Cardiac muscle cell (in vitro differentiated cells and primary cell): ENCODE measurements around the gene NAP1L2. TPM values are rescaled to one million over a fixed set of nuclear protein-coding genes. Genes with fewer than 3 reads are reported as not detected.

Experiments used
- DNase-seq, 2 donors: peaks; one replicate each; pipeline versions ENCODE4 v3.0.0 to v3.0.0-alpha.2; 2010 to 2017; ENCODE audit warnings: low read depth in 1 of 2, low spot score in 1 of 2
- H3K27ac ChIP-seq: fragments of 200-600 bp; sonication (generic); 2 replicates; pipeline ENCODE4 v1.5.1; 2016
- H3K27me3 ChIP-seq: fragments of 200-600 bp; sonication (generic); 2 replicates; pipeline ENCODE4 v1.6.0; 2016; ENCODE audit warnings: control low read depth
- H3K36me3 ChIP-seq: fragments of 200-600 bp; sonication (generic); 2 replicates; pipeline ENCODE4 v1.5.1; 2016; ENCODE audit warnings: control low read depth
- H3K4me1 ChIP-seq: fragments of 200-600 bp; sonication (generic); 2 replicates; pipeline ENCODE4 v1.8.1; 2017; ENCODE audit warnings: low read depth, mild to moderate bottlenecking, mixed run types
- H3K4me3 ChIP-seq: fragments of 200-600 bp; sonication (generic); 2 replicates; pipeline ENCODE4 v1.5.1; 2016; ENCODE audit warnings: mild to moderate bottlenecking
- H3K9me3 ChIP-seq: fragments of 200-600 bp; sonication (generic); 2 replicates; pipeline ENCODE4 v1.5.1; 2017; ENCODE audit warnings: low read depth, mild to moderate bottlenecking, control low read depth
- CTCF ChIP-seq: IDR thresholded peaks from 2 replicates; pipeline ENCODE4 v1.5.1; 2012; ENCODE audit warnings: low read depth, mild to moderate bottlenecking, low read length
- polyA plus RNA-seq: library from polyadenylated mRNA; unstranded; fragments of >200 nt; fragmentation: Nextera tagmentation; extraction: Ambion mirVana; gene quantifications from 2 replicates; pipeline ENCODE4 v1.2.1, GENCODE V29; 2016
- total RNA-seq: library from RNA; depleted of rRNA; stranded (reverse); fragments of >200 nt; gene quantifications from 2 replicates; pipeline ENCODE4 v1.2.3, GENCODE V29; 2016

The NAP1L2 gene, protein sequence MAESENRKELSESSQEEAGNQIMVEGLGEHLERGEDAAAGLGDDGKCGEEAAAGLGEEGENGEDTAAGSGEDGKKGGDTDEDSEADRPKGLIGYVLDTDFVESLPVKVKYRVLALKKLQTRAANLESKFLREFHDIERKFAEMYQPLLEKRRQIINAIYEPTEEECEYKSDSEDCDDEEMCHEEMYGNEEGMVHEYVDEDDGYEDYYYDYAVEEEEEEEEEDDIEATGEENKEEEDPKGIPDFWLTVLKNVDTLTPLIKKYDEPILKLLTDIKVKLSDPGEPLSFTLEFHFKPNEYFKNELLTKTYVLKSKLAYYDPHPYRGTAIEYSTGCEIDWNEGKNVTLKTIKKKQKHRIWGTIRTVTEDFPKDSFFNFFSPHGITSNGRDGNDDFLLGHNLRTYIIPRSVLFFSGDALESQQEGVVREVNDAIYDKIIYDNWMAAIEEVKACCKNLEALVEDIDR
- total RNA-seq: 7.5 and 8.8 TPM in 2 replicates
- 2.7 and 3.6 TPM in 2 replicates for polyA plus RNA-seq

GRCh38 chrX:73214426-73215094 is at the start of gene NAP1L2:
Gene NAP1L2, minus strand, starts transcription at chrX:73214851. Its CDS starts 359 bp downstream, at chrX:73214492.
- H3K27ac ChIP-seq: no peak within 1 kb of the TSS
- peak within 1 kb of the TSS; percentile 57 for H3K4me3 ChIP-seq
- no peak for TF ChIP-seq CTCF
- H3K4me1 ChIP-seq: no peaks in the 10 kb centered on the region
- peak; percentile 6 to 62 for DNase-seq
- no peaks in the 10 kb centered on the region for H3K9me3 ChIP-seq
- no peaks in the 10 kb centered on the region for H3K27me3 ChIP-seq
- no peaks in the 10 kb centered on the region for H3K36me3 ChIP-seq

- Histone ChIP-seq H3K27ac (no peak overlapping the region), H3K4me1 (no peaks in the 10 kb centered on the region), H3K27me3 (no peaks in the 10 kb centered on the region), H3K9me3 (no peaks in the 10 kb centered on the region), H3K4me3 (no peak overlapping the region), H3K36me3 (no peaks in the 10 kb centered on the region)
- DNase-seq: no peak
- TF ChIP-seq CTCF: no peak
Observed at GRCh38 chrX:73262991-73263390, 48.3 kb upstream of the NAP1L2 start.

GRCh38 chrX:73239242-73239641 is 24.6 kb upstream of the NAP1L2 start:
- Histone ChIP-seq H3K27ac (no peak overlapping the region), H3K4me3 (no peak overlapping the region), H3K36me3 (no peaks in the 10 kb centered on the region), H3K9me3 (no peaks in the 10 kb centered on the region), H3K4me1 (no peaks in the 10 kb centered on the region), H3K27me3 (no peaks in the 10 kb centered on the region)
- DNase-seq: no peak
- no peak for TF ChIP-seq CTCF

- H3K36me3 ChIP-seq: no peaks in the 10 kb centered on the region
- H3K9me3 ChIP-seq: no peaks in the 10 kb centered on the region
- TF ChIP-seq CTCF: no peak
- no peaks in the 10 kb centered on the region for H3K4me1 ChIP-seq
- no peak overlapping the region for H3K4me3 ChIP-seq
- no peaks in the 10 kb centered on the region for H3K27me3 ChIP-seq
- DNase-seq: no peak
- H3K27ac ChIP-seq: no peak overlapping the region
Observed at GRCh38 chrX:73217621-73218020, 3.0 kb upstream of the NAP1L2 start.

- Histone ChIP-seq H3K4me1 (no peaks in the 10 kb centered on the region), H3K36me3 (no peaks in the 10 kb centered on the region), H3K9me3 (no peaks in the 10 kb centered on the region), H3K27me3 (no peaks in the 10 kb centered on the region), H3K4me3 (peak overlapping the region; percentile 57), H3K27ac (no peak overlapping the region)
- no peak for TF ChIP-seq CTCF
- DNase-seq: no peak
Observed at GRCh38 chrX:73215246-73215645, 595 bp upstream of the NAP1L2 start.
